ENCODE results near the gene IRX4. TPM values are rescaled to one million over a fixed set of nuclear protein-coding genes. Genes with fewer than 3 reads are reported as not detected.

IRX4 gene
- polyA plus RNA-seq, 1 of the 3 experiments (the other 2 are of a cell fraction): not detected

- TF ChIP-seq NFIC (IDR thresholded peaks at IDR 0.05; ENCODE audit: borderline replicate concordance) (no peak), CHD2 (IDR thresholded peaks at IDR 0.05; ENCODE audit: low read length, partially characterized antibody) (no peak), GATA2 (CRISPR knock-in tag; IDR thresholded peaks at IDR 0.05) (no peak), ZBTB33 (IDR thresholded peaks at IDR 0.05; ENCODE audit: borderline replicate concordance, low read depth) (no peak)
Observed at GRCh38 chr5:1929108-1929991, 46.6 kb upstream of the IRX4 start (continued).

- H2AFZ ChIP-seq (ENCODE audit: low read depth): no peak overlapping the region
- H3K36me3 ChIP-seq (replicated peaks in 1 of 2; ENCODE audit: control insufficient read depth in 1 of 2, insufficient read depth in 2 of 2, low read length in 1 of 2): no peaks in the 10 kb centered on the region
- H3K27me3 ChIP-seq (ENCODE audit: insufficient read depth): peaks cover 53% of the 10 kb centered on the region
- no peak overlapping the region for H3K9ac ChIP-seq
- no peaks in the 10 kb centered on the region for H3K9me2 ChIP-seq
- no peak overlapping the region for H3K27ac ChIP-seq (ENCODE audit: low read depth in 2 of 2, low read length in 1 of 2)
- ChIA-PET CTCF (no interaction called here), POLR2A (no interaction called here)
- no peak overlapping the region for H3K4me2 ChIP-seq
- DNase-seq: no peak
- WGBS (ENCODE audit: low lambda C conversion rate): 10% methylated on average over 28 of the region's 30 CpGs
- no peaks in the 10 kb centered on the region for H4K20me1 ChIP-seq (ENCODE audit: insufficient read depth)
- TF ChIP-seq EZH2phosphoT487 (IDR thresholded peaks at IDR 0.05; ENCODE audit: borderline replicate concordance, low read depth) (no peak), MXI1 (IDR thresholded peaks at IDR 0.05; ENCODE audit: low read depth, low read length) (no peak), TAF1 (IDR thresholded peaks at IDR 0.05; ENCODE audit: borderline replicate concordance, low read depth, low read length) (no peak), GABPA (IDR thresholded peaks at IDR 0.05; ENCODE audit: low read depth) (no peak), FOXM1 (IDR thresholded peaks at IDR 0.05; ENCODE audit: low read depth) (no peak), ELF1 (IDR thresholded peaks at IDR 0.05) (no peak), SMC3 (IDR thresholded peaks at IDR 0.05; ENCODE audit: low read depth, low read length) (no peak), RAD21 (IDR thresholded peaks at IDR 0.05; ENCODE audit: low read length) (no peak), TEAD4 (IDR thresholded peaks at IDR 0.05; ENCODE audit: borderline replicate concordance, insufficient read depth) (no peak), JUND (IDR thresholded peaks at IDR 0.05) (no peak), FOSL2 (IDR thresholded peaks at IDR 0.05; ENCODE audit: borderline replicate concordance, low read depth) (no peak), CTCF (IDR thresholded peaks at IDR 0.05) (no peak), USF1 (IDR thresholded peaks at IDR 0.05; ENCODE audit: borderline replicate concordance, low read depth) (no peak), MAX (IDR thresholded peaks at IDR 0.05; ENCODE audit: low read depth) (no peak), RFX5 (IDR thresholded peaks at IDR 0.05; ENCODE audit: low read length) (no peak), NRF1 (IDR thresholded peaks at IDR 0.05; ENCODE audit: low read depth, low read length) (no peak), ZBTB33 (IDR thresholded peaks at IDR 0.05; ENCODE audit: borderline replicate concordance, low read depth) (no peak)
- no peaks in the 10 kb centered on the region for H3K9me3 ChIP-seq
- H3F3A ChIP-seq (replicated peaks; ENCODE audit: insufficient read depth): peaks cover 8% of the 10 kb centered on the region
- no peaks in the 10 kb centered on the region for H3K4me1 ChIP-seq (ENCODE audit: control insufficient read depth in 1 of 2, insufficient read depth in 2 of 2, low read depth in 1 of 2, low read length in 1 of 2)
- H3K79me2 ChIP-seq (ENCODE audit: insufficient read depth): no peaks in the 10 kb centered on the region
- no peak overlapping the region for H3K4me3 ChIP-seq (ENCODE audit: low read depth in 2 of 2, low read length in 1 of 2)
Observed at GRCh38 chr5:1926471-1927341, 44.0 kb upstream of the IRX4 start.

All from SK-N-SH (cell line).